Central memory CD8-positive, alpha-beta T cell (primary cell): Measurements from ENCODE around the gene TTLL7.

ENCODE experiments used
- ATAC-seq: fragments of 150-1000 bp; cut with Tn5 transposase; replicated peaks from 2 replicates; pipeline ENCODE4 v1.10.0; 2022; ENCODE audit warnings: mild to moderate bottlenecking, moderate FRiP score, moderate number of reproducible peaks; ENCODE audit not compliant: poor library complexity, severe bottlenecking; ENCODE audit errors: extremely low read depth
- DNase-seq, 2 donors: peaks; one replicate each; pipeline ENCODE4 v3.0.0; 2021; ENCODE audit warnings: low spot score in 2 of 2
- H3K27ac Mint-ChIP-seq: one replicate; pipeline ENCODE4 v1.8.0; 2022; ENCODE audit warnings: low read depth, mild to moderate bottlenecking, moderate library complexity, mixed read lengths
- H3K27me3 Mint-ChIP-seq: one replicate; pipeline ENCODE4 v1.8.0; 2022; ENCODE audit warnings: mixed read lengths
- H3K36me3 Mint-ChIP-seq: one replicate; pipeline ENCODE4 v1.8.0; 2022; ENCODE audit warnings: mild to moderate bottlenecking, moderate library complexity, mixed read lengths; ENCODE audit not compliant: insufficient read depth
- H3K4me1 Mint-ChIP-seq: one replicate; pipeline ENCODE4 v1.8.0; 2022; ENCODE audit warnings: mixed read lengths
- H3K4me3 Mint-ChIP-seq: one replicate; pipeline ENCODE4 v1.8.0; 2022; ENCODE audit warnings: mild to moderate bottlenecking, moderate library complexity, mixed read lengths
- H3K9me3 Mint-ChIP-seq: one replicate; pipeline ENCODE4 v1.8.0; 2022; ENCODE audit warnings: mixed read lengths

The TTLL7 gene

GRCh38 chr1:83998498-83999315, at the start of gene TTLL7:
TSS of gene TTLL7 (minus strand) at chr1:83999132. CDS start at chr1:83952211, 46,921 bp downstream.
- Mint-ChIP-seq H3K36me3 (peaks cover 2% of the 10 kb centered on the region), H3K9me3 (no peaks in the 10 kb centered on the region), H3K4me1 (peaks cover 8% of the 10 kb centered on the region), H3K27me3 (peaks cover 90% of the 10 kb centered on the region), H3K4me3 (peak within 1 kb of the TSS; percentile 73), H3K27ac (no peak within 1 kb of the TSS)
- ATAC-seq (peak; percentile 48), DNase-seq (peak; percentile 18 to 46)

GRCh38 chr1:84042461-84042860, 43.5 kb upstream of the TTLL7 start:
- Mint-ChIP-seq H3K4me3 (no peak overlapping the region), H3K4me1 (no peaks in the 10 kb centered on the region), H3K27me3 (peaks cover 7% of the 10 kb centered on the region), H3K27ac (no peak overlapping the region), H3K36me3 (no peaks in the 10 kb centered on the region), H3K9me3 (no peaks in the 10 kb centered on the region)
- ATAC-seq (no peak), DNase-seq (no peak)

GRCh38 chr1:84037758-84038611, 39.1 kb upstream of the TTLL7 start:
- DNase-seq (no peak), ATAC-seq (no peak)
- Mint-ChIP-seq H3K27ac (no peak overlapping the region), H3K9me3 (no peaks in the 10 kb centered on the region), H3K27me3 (peaks cover 26% of the 10 kb centered on the region), H3K36me3 (no peaks in the 10 kb centered on the region), H3K4me1 (no peaks in the 10 kb centered on the region), H3K4me3 (no peak overlapping the region)

- ATAC-seq = no peak
- DNase-seq = no peak
- no peak overlapping the region for H3K4me3 Mint-ChIP-seq
- no peaks in the 10 kb centered on the region for H3K9me3 Mint-ChIP-seq
- H3K4me1 Mint-ChIP-seq = no peaks in the 10 kb centered on the region
- no peaks in the 10 kb centered on the region for H3K36me3 Mint-ChIP-seq
- peaks cover 28% of the 10 kb centered on the region for H3K27me3 Mint-ChIP-seq
- H3K27ac Mint-ChIP-seq = no peak overlapping the region
These were observed 32.9 kb upstream of the TTLL7 start for GRCh38 chr1:84031802-84032327.

- H3K36me3 Mint-ChIP-seq = no peaks in the 10 kb centered on the region
- H3K27ac Mint-ChIP-seq = no peak overlapping the region
- no peaks in the 10 kb centered on the region for H3K4me1 Mint-ChIP-seq
- H3K27me3 Mint-ChIP-seq = peaks cover 36% of the 10 kb centered on the region
- no peaks in the 10 kb centered on the region for H3K9me3 Mint-ChIP-seq
- H3K4me3 Mint-ChIP-seq = no peak overlapping the region
- DNase-seq (no peak), ATAC-seq (no peak)
These were observed 28.4 kb upstream of the TTLL7 start for GRCh38 chr1:84027368-84027767.

- ATAC-seq = no peak
- H3K36me3 Mint-ChIP-seq = no peaks in the 10 kb centered on the region
These were observed 27.0 kb upstream of the TTLL7 start for GRCh38 chr1:84025966-84026365.

GRCh38 chr1:84021822-84022221, 22.9 kb upstream of the TTLL7 start:
- DNase-seq (no peak), ATAC-seq (no peak)
- no peaks in the 10 kb centered on the region for H3K36me3 Mint-ChIP-seq
- H3K4me1 Mint-ChIP-seq = no peaks in the 10 kb centered on the region
- peaks cover 22% of the 10 kb centered on the region for H3K27me3 Mint-ChIP-seq
- no peak overlapping the region for H3K27ac Mint-ChIP-seq
- no peaks in the 10 kb centered on the region for H3K9me3 Mint-ChIP-seq
- no peak overlapping the region for H3K4me3 Mint-ChIP-seq

More at GRCh38 chr1:84025966-84026365, 27.0 kb upstream of the TTLL7 start:
- H3K4me3 Mint-ChIP-seq = no peak overlapping the region
- H3K9me3 Mint-ChIP-seq = no peaks in the 10 kb centered on the region
- H3K27ac Mint-ChIP-seq = no peak overlapping the region
- peaks cover 36% of the 10 kb centered on the region for H3K27me3 Mint-ChIP-seq
- no peak for DNase-seq
- H3K4me1 Mint-ChIP-seq = no peaks in the 10 kb centered on the region

GRCh38 chr1:84020151-84020550, 21.2 kb upstream of the TTLL7 start:
- H3K27ac Mint-ChIP-seq = no peak overlapping the region
- DNase-seq (no peak), ATAC-seq (no peak)
- H3K4me3 Mint-ChIP-seq = no peak overlapping the region
- no peaks in the 10 kb centered on the region for H3K4me1 Mint-ChIP-seq
- no peaks in the 10 kb centered on the region for H3K9me3 Mint-ChIP-seq
- H3K27me3 Mint-ChIP-seq = peaks cover 5% of the 10 kb centered on the region
- H3K36me3 Mint-ChIP-seq = no peaks in the 10 kb centered on the region

- H3K27me3 Mint-ChIP-seq = no peaks in the 10 kb centered on the region
- H3K9me3 Mint-ChIP-seq = no peaks in the 10 kb centered on the region
- ATAC-seq (no peak), DNase-seq (no peak)
- H3K27ac Mint-ChIP-seq = no peak overlapping the region
- no peaks in the 10 kb centered on the region for H3K36me3 Mint-ChIP-seq
- H3K4me3 Mint-ChIP-seq = no peak overlapping the region
- H3K4me1 Mint-ChIP-seq = no peaks in the 10 kb centered on the region
These were observed 20.3 kb upstream of the TTLL7 start for GRCh38 chr1:84019217-84019616.

- Mint-ChIP-seq H3K27me3 (peaks cover 21% of the 10 kb centered on the region), H3K4me3 (no peak overlapping the region), H3K27ac (no peak overlapping the region), H3K36me3 (no peaks in the 10 kb centered on the region), H3K9me3 (no peaks in the 10 kb centered on the region), H3K4me1 (no peaks in the 10 kb centered on the region)
- DNase-seq = no peak
- ATAC-seq = no peak
These were observed 14.8 kb upstream of the TTLL7 start for GRCh38 chr1:84013708-84014107.

- peaks cover 38% of the 10 kb centered on the region for H3K27me3 Mint-ChIP-seq
- ATAC-seq (no peak), DNase-seq (no peak)
- no peak overlapping the region for H3K4me3 Mint-ChIP-seq
- H3K36me3 Mint-ChIP-seq = no peaks in the 10 kb centered on the region
- no peak overlapping the region for H3K27ac Mint-ChIP-seq
- H3K4me1 Mint-ChIP-seq = no peaks in the 10 kb centered on the region
- no peaks in the 10 kb centered on the region for H3K9me3 Mint-ChIP-seq
These were observed 13.1 kb upstream of the TTLL7 start for GRCh38 chr1:84012018-84012417.

- no peak for DNase-seq
- no peak for ATAC-seq
- H3K4me1 Mint-ChIP-seq = no peaks in the 10 kb centered on the region
- H3K36me3 Mint-ChIP-seq = no peaks in the 10 kb centered on the region
- no peak overlapping the region for H3K4me3 Mint-ChIP-seq
- H3K9me3 Mint-ChIP-seq = no peaks in the 10 kb centered on the region
- H3K27me3 Mint-ChIP-seq = peaks cover 57% of the 10 kb centered on the region
- no peak overlapping the region for H3K27ac Mint-ChIP-seq
These were observed 11.2 kb upstream of the TTLL7 start for GRCh38 chr1:84010136-84010535.
